A204.1 (cell line): ENCODE results near the gene OPHN1.

Source experiments
- FAIRE-seq: peaks from 2 replicates; lab custom pipeline; 2012; peaks lifted over from hg19 to GRCh38; lab: Jason Lieb, UNC

Gene OPHN1

GRCh38 chrX:68433155-68433980 is at the start of gene OPHN1:
TSS of gene OPHN1 (minus strand) at chrX:68433495. CDS start at chrX:68433020, 475 bp downstream.
- FAIRE-seq = no peak

GRCh38 chrX:68480969-68481368 is 47.7 kb upstream of the OPHN1 start:
- no peak for FAIRE-seq

GRCh38 chrX:68464796-68465195 is 31.5 kb upstream of the OPHN1 start:
- no peak for FAIRE-seq

GRCh38 chrX:68463880-68464279 is 30.6 kb upstream of the OPHN1 start:
- FAIRE-seq = no peak

- FAIRE-seq = peak; percentile 70
These were observed 29.4 kb upstream of the OPHN1 start for GRCh38 chrX:68462653-68463052.

- no peak for FAIRE-seq
These were observed 28.9 kb upstream of the OPHN1 start for GRCh38 chrX:68462197-68462596.

GRCh38 chrX:68461576-68461975 is 28.3 kb upstream of the OPHN1 start:
- no peak for FAIRE-seq

- FAIRE-seq = no peak
These were observed 27.8 kb upstream of the OPHN1 start for GRCh38 chrX:68461093-68461492.

- FAIRE-seq = no peak
These were observed 21.8 kb upstream of the OPHN1 start for GRCh38 chrX:68455151-68455510.

- FAIRE-seq = no peak
These were observed 21.3 kb upstream of the OPHN1 start for GRCh38 chrX:68454476-68455150.

- no peak for FAIRE-seq
These were observed 18.4 kb upstream of the OPHN1 start for GRCh38 chrX:68451720-68452119.

GRCh38 chrX:68443155-68443868 is 10.0 kb upstream of the OPHN1 start:
- FAIRE-seq = no peak

GRCh38 chrX:68440940-68441339 is 7.6 kb upstream of the OPHN1 start:
- FAIRE-seq = no peak

- no peak for FAIRE-seq
These were observed 7.1 kb upstream of the OPHN1 start for GRCh38 chrX:68440442-68440841.

GRCh38 chrX:68439341-68439740 is 6.0 kb upstream of the OPHN1 start:
- FAIRE-seq = no peak

- no peak for FAIRE-seq
These were observed 5.3 kb upstream of the OPHN1 start for GRCh38 chrX:68438575-68438974.

- FAIRE-seq = no peak
These were observed 645 bp upstream of the OPHN1 start for GRCh38 chrX:68433981-68434299.

GRCh38 chrX:68432648-68433047 is 647 bp downstream of the OPHN1 start:
- no peak for FAIRE-seq

GRCh38 chrX:68431836-68432235 is 1.5 kb downstream of the OPHN1 start:
- no peak for FAIRE-seq

GRCh38 chrX:68429216-68429615 is 4.1 kb downstream of the OPHN1 start:
- FAIRE-seq = no peak

GRCh38 chrX:68428431-68428830 is 4.9 kb downstream of the OPHN1 start:
- FAIRE-seq = no peak

- FAIRE-seq = no peak
These were observed 8.6 kb downstream of the OPHN1 start for GRCh38 chrX:68424719-68425118.

- no peak for FAIRE-seq
These were observed 10.8 kb downstream of the OPHN1 start for GRCh38 chrX:68422478-68422877.
